H1 (cell line): ENCODE data around the gene SZT2. TPM values are rescaled to one million over a fixed set of nuclear protein-coding genes. Genes with fewer than 3 reads are reported as not detected.

Experiments
- CBX5 ChIP-seq: fragments of 300-800, 300-1000 bp; sonication (generic); IDR thresholded peaks from 2 replicates; pipeline ENCODE4 v1.7.1; 2016; ENCODE audit warnings: antibody characterized with exemption, low read length, low read depth
- polyA plus RNA-seq, 7 experiments: library from polyadenylated mRNA; depleted of rRNA in 3 of 7; stranded (reverse) in 5 of 7; unstranded in 2 of 7; fragments of >200 nt in 5 of 7; fragments of 200-250 nt in 2 of 7; gene quantifications; 1 replicate in 5 of 7; 2 replicates in 1 of 7; 4 replicates in 1 of 7; pipeline versions ENCODE4 v1.2.1 to v1.2.3, GENCODE V29; 2011 to 2013; ENCODE audit warnings: missing spikeins in 2 of 7, mixed read lengths in 2 of 7
- total RNA-seq: library from RNA; stranded (reverse); fragmentation: NEBNext Ultra II Directional; extraction: Animal tissue kit (Norgen Biotek cat#: 25700); gene quantifications from 2 replicates; pipeline ENCODE4 v1.2.1, GENCODE V29; 2021

The SZT2 gene
- total and polyA plus RNA-seq, 2 of the 8 experiments (the other 6 are each of a cell fraction or from before 2014, with no cell fraction given), result 4.7 to 12.9 TPM

- TF ChIP-seq CBX5, result no peak
These were observed 30.0 kb upstream of the SZT2 start (continued) for GRCh38 chr1:43359696-43360095.
